OCI-LY1 (cell line): Measurements from ENCODE around the gene LYL1.
A peak's percentile ranks its signal among the peaks of the same experiment; 100 is the strongest.

Experiments used
- CTCF ChIP-seq: fragments of 200-600 bp; sonication (generic), shearing (Covaris generic); IDR thresholded peaks from 2 replicates; pipeline ENCODE4 v1.5.1; 2017; ENCODE audit warnings: mild to moderate bottlenecking, antibody characterized with exemption, low read length, moderate library complexity, mixed read lengths
- EZH2 ChIP-seq: fragments of 200-600 bp; sonication (generic), shearing (Covaris generic); IDR thresholded peaks from 2 replicates; pipeline ENCODE4 v1.8.0; 2017; ENCODE audit warnings: borderline replicate concordance, mixed run types, mild to moderate bottlenecking, antibody characterized with exemption, low read length, moderate library complexity, mixed read lengths

GRCh38 chr19:13060964-13061927 is 41.4 kb downstream of the LYL1 start:
- TF ChIP-seq CTCF (peak; percentile 85), EZH2 (no peak)
